ENCODE results near the gene ATAD3A.
"Not testable (repeated sequence)": the region's sequence is repeated elsewhere in the genome, so short reads cannot be mapped to it uniquely, and the experiment has no call there.

The ATAD3A gene

GRCh38 chr1:1489861-1490260 lies 22.1 kb upstream of the ATAD3A start:
- no peak for DNase-seq

GRCh38 chr1:1490633-1491230 lies 21.2 kb upstream of the ATAD3A start:
- no peak for DNase-seq

- no peak for DNase-seq
Observed at GRCh38 chr1:1491601-1492000, 20.4 kb upstream of the ATAD3A start.

- not testable (repeated sequence) for DNase-seq
Observed at GRCh38 chr1:1494311-1494710, 17.7 kb upstream of the ATAD3A start.

DNA sequence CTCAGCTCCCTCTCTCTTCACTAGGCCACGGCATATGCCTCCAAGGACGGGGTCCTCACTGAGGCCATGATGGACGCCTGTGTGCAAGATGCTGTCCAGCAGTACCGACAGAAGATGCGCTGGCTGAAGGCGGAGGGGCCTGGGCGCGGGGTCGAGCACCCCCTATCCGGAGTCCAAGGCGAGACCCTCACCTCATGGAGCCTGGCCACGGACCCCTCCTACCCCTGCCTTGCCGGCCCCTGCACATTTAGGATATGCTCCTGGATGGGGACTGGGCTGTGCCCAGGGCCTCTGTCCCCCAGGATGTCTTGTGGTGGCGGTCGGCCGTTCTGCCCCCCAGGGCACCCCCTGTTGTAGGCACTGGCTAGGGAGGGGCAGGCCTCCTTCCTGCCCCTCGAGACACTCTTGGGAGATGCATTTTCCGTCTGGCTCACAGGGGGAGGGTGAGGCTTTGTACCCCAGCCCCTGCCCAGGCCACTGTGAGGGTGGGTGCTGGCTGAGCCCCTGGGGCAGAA lies 16.4 kb upstream of the ATAD3A start:
- not testable (repeated sequence) for DNase-seq

DNA sequence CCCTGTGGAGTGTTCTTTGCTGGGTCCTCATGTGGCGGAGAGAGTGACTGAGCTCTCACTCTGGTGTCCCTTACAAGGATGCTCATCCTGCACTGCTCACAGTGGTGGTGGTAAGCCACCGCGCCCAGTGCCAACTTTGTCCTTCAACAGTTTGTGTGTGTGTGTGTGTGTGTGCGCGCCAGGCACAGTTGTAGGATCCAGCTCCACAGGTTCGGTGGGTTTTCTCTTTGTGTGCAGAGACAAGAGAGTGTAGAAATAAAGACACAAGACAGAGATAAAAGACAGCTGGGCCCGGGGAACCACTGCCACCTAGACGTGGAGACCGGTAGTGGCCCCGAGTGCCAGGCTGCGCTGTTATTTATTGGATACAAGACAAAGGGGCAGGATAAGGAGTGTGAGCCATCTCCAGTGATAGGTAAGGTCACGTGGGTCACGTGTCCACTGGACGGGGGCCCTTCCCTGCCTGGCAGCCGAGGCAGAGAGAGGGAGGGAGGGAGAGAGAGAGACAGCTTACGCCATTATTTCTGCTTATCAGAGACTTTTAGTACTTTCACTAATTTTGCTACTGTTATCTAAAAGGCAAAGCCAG lies 7.1 kb upstream of the ATAD3A start:
- peak in 37 of 51 donors; percentile 1 to 65 (median 35) for DNase-seq

DNA sequence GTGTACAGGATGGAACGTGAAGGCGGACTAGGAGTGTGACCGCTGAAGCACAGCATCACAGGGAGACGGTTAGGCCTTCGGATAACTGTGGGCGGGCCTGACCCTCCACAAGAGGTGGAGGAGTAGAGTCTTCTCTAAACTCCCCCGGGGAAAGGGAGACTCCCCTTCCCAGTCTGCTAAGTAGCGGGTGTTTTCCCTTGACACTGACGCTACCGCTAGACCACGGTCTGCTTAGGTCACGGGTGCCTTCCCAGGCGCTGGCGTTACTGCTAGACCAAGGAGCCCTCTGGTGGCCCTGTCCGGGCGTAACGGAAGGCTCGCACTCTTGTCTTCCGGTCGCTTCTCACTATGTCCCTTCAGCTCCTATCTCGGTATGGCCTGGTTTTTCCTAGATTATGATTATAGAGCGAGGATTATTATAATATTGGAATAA lies 6.6 kb upstream of the ATAD3A start:
- peak in 26 of 51 donors; percentile 0 to 61 (median 24) for DNase-seq

- peak in 1 of 51 donors; percentile 19 for DNase-seq
Observed at GRCh38 chr1:1505801-1506200, 6.2 kb upstream of the ATAD3A start.

GRCh38 chr1:1507305-1507704 lies 4.7 kb upstream of the ATAD3A start:
- DNase-seq: no peak

DNA sequence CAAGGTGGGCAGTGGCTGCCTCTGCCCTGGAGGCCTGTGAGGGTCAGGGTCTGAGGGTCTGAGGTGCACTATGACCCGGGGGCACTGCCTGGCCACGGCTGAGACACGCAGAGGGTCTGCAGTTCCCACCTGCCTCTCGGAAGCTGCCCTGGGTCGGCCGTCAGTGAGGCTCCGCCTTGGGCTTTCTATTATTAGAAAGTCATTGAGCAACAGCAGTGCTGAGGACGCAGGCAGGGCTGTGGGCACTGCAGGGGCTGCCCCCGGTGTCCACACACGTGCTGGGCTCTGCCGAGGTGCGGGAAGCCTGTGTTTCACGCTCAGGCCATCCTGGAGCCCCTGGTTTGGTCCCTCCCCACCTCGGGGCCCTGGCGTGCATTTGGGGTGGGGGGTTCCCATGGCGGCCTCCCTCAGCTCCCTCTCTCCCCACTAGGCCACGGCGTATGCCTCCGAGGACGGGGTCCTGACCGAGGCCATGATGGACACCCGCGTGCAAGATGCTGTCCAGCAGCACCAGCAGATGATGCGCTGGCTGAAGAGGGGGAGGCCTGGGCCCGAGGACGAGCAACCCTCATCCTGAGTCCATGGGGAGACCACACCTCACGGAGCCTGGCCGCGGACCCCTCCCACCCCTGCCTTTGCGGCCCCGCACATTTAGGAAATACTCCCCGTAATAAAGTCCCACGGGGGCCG lies 3.0 kb upstream of the ATAD3A start:
- DNase-seq: not testable (repeated sequence)

- DNase-seq: not testable (repeated sequence)
Observed at GRCh38 chr1:1509465-1509850, 2.5 kb upstream of the ATAD3A start.

GRCh38 chr1:1510912-1511532 lies 940 bp upstream of the ATAD3A start:
- no peak for DNase-seq

- not testable (repeated sequence) for DNase-seq
Observed at GRCh38 chr1:1512425-1512824, 463 bp downstream of the ATAD3A start.

DNA sequence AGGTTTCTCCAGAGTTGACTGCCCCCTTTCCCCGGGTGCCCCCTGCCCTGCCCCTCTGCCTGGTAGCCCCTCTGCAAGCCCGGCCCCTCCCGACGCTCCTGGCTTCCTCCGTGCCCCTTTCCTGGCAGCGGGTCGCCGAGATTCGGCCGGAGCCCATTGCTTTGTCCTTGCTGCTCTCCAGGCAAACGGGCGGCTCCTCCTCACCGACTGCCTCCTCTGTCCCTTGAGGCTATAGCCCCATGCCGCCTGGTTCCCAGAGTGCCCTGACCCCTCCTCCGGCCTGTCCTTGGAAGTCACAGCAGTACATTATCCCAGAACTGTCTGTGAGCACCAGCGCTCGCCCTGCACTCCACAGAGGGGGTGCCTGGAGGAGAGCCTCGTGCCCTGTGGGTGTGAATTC lies 1.7 kb downstream of the ATAD3A start:
- DNase-seq: not testable (repeated sequence)

DNA sequence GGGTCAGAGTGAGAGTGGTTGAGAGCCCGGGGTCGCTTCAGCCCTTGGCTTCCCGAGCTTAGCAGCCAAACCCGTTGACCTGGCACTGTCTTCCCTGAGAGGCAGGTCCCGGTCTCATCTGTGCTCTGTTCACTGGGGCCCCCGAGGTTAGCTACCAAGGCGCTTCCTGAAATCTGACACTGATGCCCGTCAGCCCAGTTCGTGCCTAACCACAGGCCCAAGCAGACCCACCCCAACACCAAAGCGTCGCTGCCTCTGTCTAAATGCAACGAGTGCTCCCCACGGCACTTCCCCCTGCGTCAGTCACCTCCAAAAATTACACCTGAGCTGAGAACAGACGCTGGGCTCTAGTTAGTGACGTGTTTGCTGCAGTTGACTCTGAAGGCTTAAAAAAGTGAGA lies 2.4 kb downstream of the ATAD3A start:
- not testable (repeated sequence) for DNase-seq

GRCh38 chr1:1516923-1517322 lies 5.0 kb downstream of the ATAD3A start:
- not testable (repeated sequence) for DNase-seq

GRCh38 chr1:1517973-1518620 lies 6.1 kb downstream of the ATAD3A start:
- DNase-seq: no peak

DNA sequence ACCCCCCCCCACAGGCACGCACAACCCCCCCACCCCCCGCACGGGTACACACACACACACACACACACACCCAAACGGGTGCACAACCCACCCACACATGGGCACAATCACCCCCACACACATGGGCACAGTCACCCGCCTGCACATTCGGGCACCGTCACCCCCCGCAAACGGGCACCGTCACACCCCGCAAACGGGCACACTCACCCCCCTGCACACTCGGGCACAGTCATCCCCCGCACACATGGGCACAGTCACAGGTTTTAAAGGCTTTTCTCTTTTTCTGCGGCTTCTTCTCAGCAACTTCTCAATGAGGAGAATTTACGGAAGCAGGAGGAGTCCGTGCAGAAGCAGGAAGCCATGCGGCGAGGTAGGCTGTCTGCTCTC lies 6.7 kb downstream of the ATAD3A start:
- not testable (repeated sequence) for DNase-seq

DNA sequence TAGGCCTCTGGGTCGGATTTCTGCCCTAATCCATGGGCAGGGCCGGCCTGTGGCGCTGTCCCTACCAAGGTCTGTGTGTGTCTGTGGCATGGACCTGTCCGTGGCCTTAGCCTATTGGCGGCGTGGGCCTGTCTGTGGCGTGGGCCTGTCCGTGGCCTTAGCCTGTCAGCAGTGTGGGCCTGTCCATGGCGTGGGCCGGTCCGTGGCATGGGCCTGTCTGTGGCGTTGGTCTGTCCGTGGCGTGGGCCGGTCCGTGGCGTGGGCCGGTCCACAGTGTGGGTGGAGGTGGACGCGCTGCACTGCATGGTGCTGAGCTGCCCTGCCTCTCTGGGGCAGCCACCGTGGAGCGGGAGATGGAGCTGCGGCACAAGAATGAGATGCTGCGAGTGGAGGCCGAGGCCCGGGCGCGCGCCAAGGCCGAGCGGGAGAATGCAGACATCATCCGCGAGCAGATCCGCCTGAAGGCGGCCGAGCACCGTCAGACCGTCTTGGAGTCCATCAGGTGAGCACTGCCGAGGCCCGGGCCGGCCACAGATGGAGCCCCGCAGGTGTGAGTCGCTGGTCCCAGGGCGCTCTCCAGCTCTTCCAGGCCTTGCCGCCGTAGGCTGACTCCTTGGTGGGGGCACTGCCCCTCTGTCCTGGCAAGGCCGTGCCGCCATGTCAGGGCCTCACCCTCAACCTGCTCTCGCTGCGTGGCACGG lies 8.0 kb downstream of the ATAD3A start:
- not testable (repeated sequence) for DNase-seq

DNA sequence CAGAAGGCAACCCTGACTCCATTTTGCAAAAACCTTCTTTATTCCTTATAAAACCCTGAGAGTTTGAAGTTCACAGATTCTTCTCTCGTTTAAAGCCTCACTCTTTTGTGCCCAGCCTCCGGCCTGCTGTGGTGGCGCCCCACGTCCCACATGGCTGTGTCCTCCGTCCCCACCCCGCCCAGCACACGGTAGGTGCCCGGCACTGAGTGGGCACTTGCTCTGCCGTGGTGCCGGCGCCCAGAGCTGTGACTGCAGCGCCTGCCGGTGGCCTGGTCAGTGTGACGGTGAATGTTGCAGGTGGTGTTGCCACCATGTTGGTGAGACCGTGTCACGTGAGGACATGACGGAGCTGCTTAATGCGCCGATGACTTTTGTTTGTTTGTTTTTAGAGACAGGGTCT lies 9.4 kb downstream of the ATAD3A start:
- no peak for DNase-seq

GRCh38 chr1:1522536-1522935 lies 10.6 kb downstream of the ATAD3A start:
- DNase-seq: not testable (repeated sequence)

All from hypothalamus (tissue), 51 donors.